ENCODE data around the gene JUN. TPM values are rescaled to one million over a fixed set of nuclear protein-coding genes. Genes with fewer than 3 reads are reported as not detected.

JUN gene
- polyA plus RNA-seq, 1 of the 3 experiments (the other 2 are of a cell fraction) = 66.5 TPM

DNA sequence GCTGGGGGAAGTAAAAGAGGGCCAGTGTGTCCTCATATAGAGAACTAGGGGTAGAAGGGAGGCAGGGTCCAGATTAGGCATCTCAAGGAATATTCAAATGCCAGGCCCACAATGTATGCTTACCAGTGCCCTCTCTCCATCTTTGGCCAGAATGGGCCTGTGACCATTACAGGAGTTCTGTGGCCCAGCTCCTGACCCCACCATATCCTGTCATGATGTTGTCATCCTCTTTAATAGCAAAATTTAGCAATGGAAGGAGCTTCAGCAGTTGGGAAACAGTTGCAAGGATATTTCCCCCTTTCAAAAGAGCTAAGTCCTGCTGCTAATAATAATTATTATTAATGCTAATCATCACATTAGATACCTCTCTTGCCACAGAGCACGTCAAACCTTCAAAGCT lies 49.3 kb upstream of the JUN start:
- H3K36me3 ChIP-seq (replicated peaks in 1 of 2; ENCODE audit: control insufficient read depth in 1 of 2, insufficient read depth in 2 of 2, low read length in 1 of 2) = no peaks in the 10 kb centered on the region
- peaks cover 2% of the 10 kb centered on the region; the same call in 1 of the 2 replicates for H3K9me3 ChIP-seq
- WGBS (ENCODE audit: low lambda C conversion rate) = 93% methylated on average over 1 of the region's 1 CpG
- ChIA-PET CTCF (interaction anchor here (1.2 kb wide), 1 partner anchor 8 kb away, joined by 3 read pairs; no protein-coding TSS in a partner anchor), POLR2A (no interaction called here)
- no peaks in the 10 kb centered on the region for H3K79me2 ChIP-seq (ENCODE audit: insufficient read depth)
- no peaks in the 10 kb centered on the region for H3K4me1 ChIP-seq (ENCODE audit: control insufficient read depth in 1 of 2, insufficient read depth in 2 of 2, low read depth in 1 of 2, low read length in 1 of 2)
- H3K4me3 ChIP-seq (ENCODE audit: low read depth in 2 of 2, low read length in 1 of 2) = no peak overlapping the region
- no peak for DNase-seq
- no peaks in the 10 kb centered on the region for H3F3A ChIP-seq (replicated peaks; ENCODE audit: insufficient read depth)
- no peak overlapping the region for H3K27ac ChIP-seq (ENCODE audit: low read depth in 2 of 2, low read length in 1 of 2)
- no peaks in the 10 kb centered on the region for H4K20me1 ChIP-seq (ENCODE audit: insufficient read depth)
- no peak overlapping the region for H2AFZ ChIP-seq (ENCODE audit: low read depth)
- H3K9me2 ChIP-seq = no peaks in the 10 kb centered on the region
- no peaks in the 10 kb centered on the region for H3K27me3 ChIP-seq (ENCODE audit: insufficient read depth)
- no peak overlapping the region for H3K4me2 ChIP-seq
- TF ChIP-seq RCOR1 (IDR thresholded peaks at IDR 0.05; ENCODE audit: low read length) = no peak
- TF ChIP-seq FOXM1 (IDR thresholded peaks at IDR 0.05; ENCODE audit: low read depth) = no peak
- TF ChIP-seq NFIC (IDR thresholded peaks at IDR 0.05; ENCODE audit: borderline replicate concordance) = no peak
- TF ChIP-seq RFX5 (IDR thresholded peaks at IDR 0.05; ENCODE audit: low read length) = no peak
- no peak for TF ChIP-seq CHD2 (IDR thresholded peaks at IDR 0.05; ENCODE audit: low read length, partially characterized antibody)
- TF ChIP-seq RXRA (IDR thresholded peaks at IDR 0.05; ENCODE audit: borderline replicate concordance, low read depth) = no peak
- TF ChIP-seq, protein P1, sequence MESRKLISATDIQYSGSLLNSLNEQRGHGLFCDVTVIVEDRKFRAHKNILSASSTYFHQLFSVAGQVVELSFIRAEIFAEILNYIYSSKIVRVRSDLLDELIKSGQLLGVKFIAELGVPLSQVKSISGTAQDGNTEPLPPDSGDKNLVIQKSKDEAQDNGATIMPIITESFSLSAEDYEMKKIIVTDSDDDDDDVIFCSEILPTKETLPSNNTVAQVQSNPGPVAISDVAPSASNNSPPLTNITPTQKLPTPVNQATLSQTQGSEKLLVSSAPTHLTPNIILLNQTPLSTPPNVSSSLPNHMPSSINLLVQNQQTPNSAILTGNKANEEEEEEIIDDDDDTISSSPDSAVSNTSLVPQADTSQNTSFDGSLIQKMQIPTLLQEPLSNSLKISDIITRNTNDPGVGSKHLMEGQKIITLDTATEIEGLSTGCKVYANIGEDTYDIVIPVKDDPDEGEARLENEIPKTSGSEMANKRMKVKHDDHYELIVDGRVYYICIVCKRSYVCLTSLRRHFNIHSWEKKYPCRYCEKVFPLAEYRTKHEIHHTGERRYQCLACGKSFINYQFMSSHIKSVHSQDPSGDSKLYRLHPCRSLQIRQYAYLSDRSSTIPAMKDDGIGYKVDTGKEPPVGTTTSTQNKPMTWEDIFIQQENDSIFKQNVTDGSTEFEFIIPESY (IDR thresholded peaks at IDR 0.05; ENCODE audit: borderline replicate concordance, low read depth) = no peak
- TF ChIP-seq, protein P2, sequence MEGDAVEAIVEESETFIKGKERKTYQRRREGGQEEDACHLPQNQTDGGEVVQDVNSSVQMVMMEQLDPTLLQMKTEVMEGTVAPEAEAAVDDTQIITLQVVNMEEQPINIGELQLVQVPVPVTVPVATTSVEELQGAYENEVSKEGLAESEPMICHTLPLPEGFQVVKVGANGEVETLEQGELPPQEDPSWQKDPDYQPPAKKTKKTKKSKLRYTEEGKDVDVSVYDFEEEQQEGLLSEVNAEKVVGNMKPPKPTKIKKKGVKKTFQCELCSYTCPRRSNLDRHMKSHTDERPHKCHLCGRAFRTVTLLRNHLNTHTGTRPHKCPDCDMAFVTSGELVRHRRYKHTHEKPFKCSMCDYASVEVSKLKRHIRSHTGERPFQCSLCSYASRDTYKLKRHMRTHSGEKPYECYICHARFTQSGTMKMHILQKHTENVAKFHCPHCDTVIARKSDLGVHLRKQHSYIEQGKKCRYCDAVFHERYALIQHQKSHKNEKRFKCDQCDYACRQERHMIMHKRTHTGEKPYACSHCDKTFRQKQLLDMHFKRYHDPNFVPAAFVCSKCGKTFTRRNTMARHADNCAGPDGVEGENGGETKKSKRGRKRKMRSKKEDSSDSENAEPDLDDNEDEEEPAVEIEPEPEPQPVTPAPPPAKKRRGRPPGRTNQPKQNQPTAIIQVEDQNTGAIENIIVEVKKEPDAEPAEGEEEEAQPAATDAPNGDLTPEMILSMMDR (IDR thresholded peaks at IDR 0.05) = no peak
- no peak for TF ChIP-seq TAF1 (IDR thresholded peaks at IDR 0.05; ENCODE audit: borderline replicate concordance, low read depth, low read length)
- no peak for TF ChIP-seq NRF1 (IDR thresholded peaks at IDR 0.05; ENCODE audit: low read depth, low read length)
- TF ChIP-seq SIN3A (IDR thresholded peaks at IDR 0.05; ENCODE audit: borderline replicate concordance, low read depth, low read length) = no peak
- TF ChIP-seq, protein P3, sequence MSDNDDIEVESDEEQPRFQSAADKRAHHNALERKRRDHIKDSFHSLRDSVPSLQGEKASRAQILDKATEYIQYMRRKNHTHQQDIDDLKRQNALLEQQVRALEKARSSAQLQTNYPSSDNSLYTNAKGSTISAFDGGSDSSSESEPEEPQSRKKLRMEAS (IDR thresholded peaks at IDR 0.05; ENCODE audit: low read depth) = no peak
- TF ChIP-seq RAD21 (IDR thresholded peaks at IDR 0.05; ENCODE audit: low read length) = no peak
- no peak for TF ChIP-seq GABPA (IDR thresholded peaks at IDR 0.05; ENCODE audit: low read depth)
- H3K9ac ChIP-seq = no peak overlapping the region

DNA sequence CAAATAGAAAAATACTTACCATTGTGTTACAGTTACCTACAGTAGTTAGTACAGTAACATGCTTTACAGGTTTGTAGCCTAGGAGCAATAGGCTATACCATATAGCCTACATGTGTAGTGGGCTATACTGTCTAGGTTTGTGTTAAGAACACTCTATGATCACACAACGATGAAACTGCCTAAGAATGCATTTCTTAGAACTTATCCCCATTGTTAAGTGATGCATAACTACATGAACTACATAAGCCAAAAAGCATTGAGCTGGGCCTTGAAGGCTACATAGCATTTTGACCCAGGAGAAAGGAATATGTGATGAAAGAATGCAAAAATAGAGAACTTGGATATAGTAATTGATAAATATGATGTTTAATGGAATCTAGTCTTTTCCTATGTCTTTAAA lies 46.4 kb upstream of the JUN start:
- H3K4me1 ChIP-seq (ENCODE audit: control insufficient read depth in 1 of 2, insufficient read depth in 2 of 2, low read depth in 1 of 2, low read length in 1 of 2) = no peaks in the 10 kb centered on the region
- H3K27ac ChIP-seq (ENCODE audit: low read depth in 2 of 2, low read length in 1 of 2) = no peak overlapping the region
- no peak overlapping the region for H2AFZ ChIP-seq (ENCODE audit: low read depth)
- H3K27me3 ChIP-seq (ENCODE audit: insufficient read depth) = no peaks in the 10 kb centered on the region
- ChIA-PET CTCF (no interaction called here), POLR2A (no interaction called here)
- no peak overlapping the region for H3K4me2 ChIP-seq
- no peaks in the 10 kb centered on the region for H3K79me2 ChIP-seq (ENCODE audit: insufficient read depth)
- H3K9me3 ChIP-seq = peaks cover 23% of the 10 kb centered on the region; the same call in 1 of the 2 replicates
- H3K9me2 ChIP-seq = no peaks in the 10 kb centered on the region
- no peak for DNase-seq
- H3K4me3 ChIP-seq (ENCODE audit: low read depth in 2 of 2, low read length in 1 of 2) = no peak overlapping the region
- no peaks in the 10 kb centered on the region for H3K36me3 ChIP-seq (replicated peaks in 1 of 2; ENCODE audit: control insufficient read depth in 1 of 2, insufficient read depth in 2 of 2, low read length in 1 of 2)
- H4K20me1 ChIP-seq (ENCODE audit: insufficient read depth) = no peaks in the 10 kb centered on the region
- no peaks in the 10 kb centered on the region for H3F3A ChIP-seq (replicated peaks; ENCODE audit: insufficient read depth)
- WGBS (ENCODE audit: low lambda C conversion rate) = 42% methylated on average over 1 of the region's 1 CpG
- no peak overlapping the region for H3K9ac ChIP-seq
- TF ChIP-seq RFX5 (IDR thresholded peaks at IDR 0.05; ENCODE audit: low read length) (no peak), YY1 (IDR thresholded peaks at IDR 0.05; ENCODE audit: low read depth) (no peak), TAF1 (IDR thresholded peaks at IDR 0.05; ENCODE audit: borderline replicate concordance, low read depth, low read length) (no peak), EP300 (IDR thresholded peaks at IDR 0.05; ENCODE audit: borderline replicate concordance in 1 of 2, low read depth in 1 of 2, low read length in 1 of 2) (no peak), CHD2 (IDR thresholded peaks at IDR 0.05; ENCODE audit: low read length, partially characterized antibody) (no peak), FOSL2 (IDR thresholded peaks at IDR 0.05; ENCODE audit: borderline replicate concordance, low read depth) (no peak), TCF12 (IDR thresholded peaks at IDR 0.05) (no peak), GABPA (IDR thresholded peaks at IDR 0.05; ENCODE audit: low read depth) (no peak), SIN3A (IDR thresholded peaks at IDR 0.05; ENCODE audit: borderline replicate concordance, low read depth, low read length) (no peak), RCOR1 (IDR thresholded peaks at IDR 0.05; ENCODE audit: low read length) (no peak), MEF2A (IDR thresholded peaks at IDR 0.05; ENCODE audit: borderline replicate concordance, low read depth) (no peak), NFIC (IDR thresholded peaks at IDR 0.05; ENCODE audit: borderline replicate concordance) (no peak)
- TF ChIP-seq, protein P3 (IDR thresholded peaks at IDR 0.05; ENCODE audit: low read depth) = no peak
- TF ChIP-seq, protein P4, sequence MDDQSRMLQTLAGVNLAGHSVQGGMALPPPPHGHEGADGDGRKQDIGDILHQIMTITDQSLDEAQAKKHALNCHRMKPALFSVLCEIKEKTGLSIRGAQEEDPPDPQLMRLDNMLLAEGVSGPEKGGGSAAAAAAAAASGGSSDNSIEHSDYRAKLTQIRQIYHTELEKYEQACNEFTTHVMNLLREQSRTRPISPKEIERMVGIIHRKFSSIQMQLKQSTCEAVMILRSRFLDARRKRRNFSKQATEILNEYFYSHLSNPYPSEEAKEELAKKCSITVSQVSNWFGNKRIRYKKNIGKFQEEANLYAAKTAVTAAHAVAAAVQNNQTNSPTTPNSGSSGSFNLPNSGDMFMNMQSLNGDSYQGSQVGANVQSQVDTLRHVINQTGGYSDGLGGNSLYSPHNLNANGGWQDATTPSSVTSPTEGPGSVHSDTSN (IDR thresholded peaks at IDR 0.05) = no peak
- TF ChIP-seq, protein P2 (IDR thresholded peaks at IDR 0.05) = no peak

Data from SK-N-SH (cell line).